PC-9 (cell line): ENCODE results near the gene GTF3A. TPM values are rescaled to one million over a fixed set of nuclear protein-coding genes. Genes with fewer than 3 reads are reported as not detected.
A peak's percentile ranks its signal among the peaks of the same experiment; 100 is the strongest.

Source experiments
- BruUV-seq: library from RNA; stranded (reverse); fragments of 400-500 nt; replicated peaks from 2 replicates; lab custom pipeline; 2021; lab: Mats Ljungman, UMichigan
- CTCF ChIA-PET: fragments of 300-600 bp; sonication (Branson Sonifier 250); formaldehyde crosslinking; loops from one replicate; lab custom pipeline; 2022; ENCODE audit warnings: antibody characterized with exemption; lab: Charles Lee
- POLR2A ChIA-PET: fragments of 300-600 bp; sonication (Branson Sonifier 250); formaldehyde crosslinking; loops from one replicate; lab custom pipeline; 2022; ENCODE audit warnings: antibody characterized with exemption; ENCODE audit not compliant: unreplicated experiment; lab: Charles Lee
- DNase-seq, 2 experiments: peaks; one replicate each; pipeline versions ENCODE4 v3.0.0 to v3.0.0-alpha.2; 2015 to 2022; ENCODE audit warnings: mixed read lengths in 1 of 2
- H2AFZ ChIP-seq: fragments of 200-600 bp; sonication (generic); 2 replicates; pipeline ENCODE4 v1.8.1; 2017; ENCODE audit warnings: antibody characterized with exemption
- H3F3A ChIP-seq: fragments of 200-600 bp; sonication (generic); 2 replicates; pipeline ENCODE4 v1.8.1; 2017; ENCODE audit warnings: antibody characterized with exemption, mild to moderate bottlenecking, low read depth; ENCODE audit not compliant: insufficient read depth
- H3K27ac ChIP-seq: fragments of 200-600 bp; sonication (generic); 2 replicates; pipeline ENCODE4 v1.6.1; 2016; ENCODE audit warnings: mixed run types
- H3K27me3 ChIP-seq: fragments of 200-600 bp; sonication (generic); 2 replicates; pipeline ENCODE4 v1.6.1; 2016; ENCODE audit warnings: low read depth, mixed run types; ENCODE audit not compliant: insufficient read depth
- H3K36me3 ChIP-seq: fragments of 200-600 bp; sonication (generic); 2 replicates; pipeline ENCODE4 v1.6.1; 2016; ENCODE audit warnings: low read depth, mixed run types
- H3K4me1 ChIP-seq: fragments of 200-600 bp; sonication (generic); replicated peaks from 2 replicates; pipeline ENCODE4 v1.6.1; 2016; ENCODE audit warnings: mixed run types; ENCODE audit not compliant: insufficient read depth
- H3K4me2 ChIP-seq: fragments of 200-600 bp; sonication (generic); 2 replicates; pipeline ENCODE4 v1.6.1; 2017; ENCODE audit warnings: mixed run types
- H3K4me3 ChIP-seq: fragments of 200-600 bp; sonication (generic); 2 replicates; pipeline ENCODE4 v1.6.1; 2016; ENCODE audit warnings: mixed run types
- H3K79me2 ChIP-seq: fragments of 200-600 bp; sonication (generic); 2 replicates; pipeline ENCODE4 v1.6.1; 2017; ENCODE audit warnings: low read depth, mixed run types
- H3K9me2 ChIP-seq: fragments of 200-600 bp; sonication (generic); 2 replicates; pipeline ENCODE4 v1.8.1; 2017; ENCODE audit warnings: mild to moderate bottlenecking; ENCODE audit not compliant: insufficient read depth
- H3K9me3 ChIP-seq: fragments of 200-600 bp; sonication (generic); 2 replicates; pipeline ENCODE4 v1.8.1; 2016; ENCODE audit warnings: low read depth; ENCODE audit not compliant: insufficient read depth
- H4K20me1 ChIP-seq: fragments of 200-600 bp; sonication (generic); 2 replicates; pipeline ENCODE4 v1.8.1; 2017; ENCODE audit not compliant: insufficient read depth
- EZH2 ChIP-seq: fragments of 200-600 bp; sonication (generic); IDR thresholded peaks from 2 replicates; pipeline ENCODE4 v1.8.0; 2017; ENCODE audit warnings: antibody characterized with exemption, low read depth
- intact Hi-C: fragments of 100-400 bp; cut with micrococcal nuclease; formaldehyde crosslinking; loops from one replicate; pipeline ENCODE4 v1.10.0; 2022; ENCODE audit not compliant: unreplicated experiment
- total RNA-seq: library from RNA; stranded (reverse); gene quantifications from 2 replicates; pipeline ENCODE4 v1.2.3, GENCODE V29; 2021
- TF ChIP-seq, protein P1 (sequence below): fragments of 200-600 bp; sonication (generic); conservative IDR thresholded peaks from 2 replicates; pipeline ENCODE4 v1.6.1; 2017; ENCODE audit warnings: mixed run types, antibody characterized with exemption, mild to moderate bottlenecking, moderate library complexity

The GTF3A gene
- total RNA-seq, 1 experiment from 2014 or later: 130 TPM

DNA sequence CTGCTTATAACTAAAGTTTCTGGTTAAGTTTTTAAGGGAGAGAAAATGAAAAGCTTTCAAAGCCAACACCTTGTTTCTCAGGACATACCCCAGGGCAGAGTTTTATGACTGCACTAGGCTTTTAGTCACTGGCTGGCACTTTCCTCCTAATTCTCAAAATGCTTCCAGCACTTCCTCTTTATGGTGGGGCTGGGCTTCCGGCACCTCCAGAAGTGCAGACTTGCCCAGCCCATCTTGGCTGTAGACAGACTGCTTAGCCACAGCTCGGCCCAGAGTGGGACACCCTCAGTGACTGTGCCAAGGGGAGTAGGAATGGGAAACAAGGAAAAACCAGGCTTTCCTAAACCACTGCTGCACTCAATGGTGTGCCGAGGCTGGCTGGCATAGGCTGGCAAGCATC is 23.2 kb upstream of the GTF3A start:
- Histone ChIP-seq H3K4me1 (no peaks in the 10 kb centered on the region), H3K27ac (no peak overlapping the region), H3K9me2 (no peaks in the 10 kb centered on the region), H3F3A (no peaks in the 10 kb centered on the region), H3K9me3 (no peaks in the 10 kb centered on the region), H4K20me1 (no peaks in the 10 kb centered on the region), H3K79me2 (no peaks in the 10 kb centered on the region), H3K4me2 (peak overlapping the region; percentile 35), H2AFZ (peak overlapping the region; percentile 39; the same call in 1 of the 2 replicates), H3K4me3 (no peak overlapping the region), H3K36me3 (no peaks in the 10 kb centered on the region), H3K27me3 (peaks cover 27% of the 10 kb centered on the region)
- intact Hi-C loops: no loop called here
- ChIA-PET CTCF (no interaction called here), POLR2A (no interaction called here)
- DNase-seq: no peak
- TF ChIP-seq EZH2: no peak
- TF ChIP-seq, protein P1, sequence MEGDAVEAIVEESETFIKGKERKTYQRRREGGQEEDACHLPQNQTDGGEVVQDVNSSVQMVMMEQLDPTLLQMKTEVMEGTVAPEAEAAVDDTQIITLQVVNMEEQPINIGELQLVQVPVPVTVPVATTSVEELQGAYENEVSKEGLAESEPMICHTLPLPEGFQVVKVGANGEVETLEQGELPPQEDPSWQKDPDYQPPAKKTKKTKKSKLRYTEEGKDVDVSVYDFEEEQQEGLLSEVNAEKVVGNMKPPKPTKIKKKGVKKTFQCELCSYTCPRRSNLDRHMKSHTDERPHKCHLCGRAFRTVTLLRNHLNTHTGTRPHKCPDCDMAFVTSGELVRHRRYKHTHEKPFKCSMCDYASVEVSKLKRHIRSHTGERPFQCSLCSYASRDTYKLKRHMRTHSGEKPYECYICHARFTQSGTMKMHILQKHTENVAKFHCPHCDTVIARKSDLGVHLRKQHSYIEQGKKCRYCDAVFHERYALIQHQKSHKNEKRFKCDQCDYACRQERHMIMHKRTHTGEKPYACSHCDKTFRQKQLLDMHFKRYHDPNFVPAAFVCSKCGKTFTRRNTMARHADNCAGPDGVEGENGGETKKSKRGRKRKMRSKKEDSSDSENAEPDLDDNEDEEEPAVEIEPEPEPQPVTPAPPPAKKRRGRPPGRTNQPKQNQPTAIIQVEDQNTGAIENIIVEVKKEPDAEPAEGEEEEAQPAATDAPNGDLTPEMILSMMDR: no peak
- no TSS peak for BruUV-seq

GRCh38 chr13:27403203-27403678 is 21.2 kb upstream of the GTF3A start:
- Histone ChIP-seq H3F3A (no peaks in the 10 kb centered on the region), H3K9me3 (no peaks in the 10 kb centered on the region), H3K27me3 (peaks cover 28% of the 10 kb centered on the region), H3K9me2 (no peaks in the 10 kb centered on the region), H4K20me1 (no peaks in the 10 kb centered on the region), H3K4me2 (no peak overlapping the region), H3K4me1 (no peaks in the 10 kb centered on the region), H3K27ac (no peak overlapping the region), H3K79me2 (no peaks in the 10 kb centered on the region), H3K4me3 (no peak overlapping the region), H3K36me3 (no peaks in the 10 kb centered on the region), H2AFZ (no peak overlapping the region)
- no TSS peak for BruUV-seq
- POLR2A ChIA-PET: interaction anchor here (0.6 to 0.8 kb wide), 2 partner anchors 418 to 1253 kb away, joined by 4 to 5 read pairs; no protein-coding TSS in a partner anchor
- no peak for DNase-seq
- CTCF ChIA-PET: no interaction called here
- TF ChIP-seq EZH2: no peak
- TF ChIP-seq, protein P1: no peak
- intact Hi-C loops: no loop called here

DNA sequence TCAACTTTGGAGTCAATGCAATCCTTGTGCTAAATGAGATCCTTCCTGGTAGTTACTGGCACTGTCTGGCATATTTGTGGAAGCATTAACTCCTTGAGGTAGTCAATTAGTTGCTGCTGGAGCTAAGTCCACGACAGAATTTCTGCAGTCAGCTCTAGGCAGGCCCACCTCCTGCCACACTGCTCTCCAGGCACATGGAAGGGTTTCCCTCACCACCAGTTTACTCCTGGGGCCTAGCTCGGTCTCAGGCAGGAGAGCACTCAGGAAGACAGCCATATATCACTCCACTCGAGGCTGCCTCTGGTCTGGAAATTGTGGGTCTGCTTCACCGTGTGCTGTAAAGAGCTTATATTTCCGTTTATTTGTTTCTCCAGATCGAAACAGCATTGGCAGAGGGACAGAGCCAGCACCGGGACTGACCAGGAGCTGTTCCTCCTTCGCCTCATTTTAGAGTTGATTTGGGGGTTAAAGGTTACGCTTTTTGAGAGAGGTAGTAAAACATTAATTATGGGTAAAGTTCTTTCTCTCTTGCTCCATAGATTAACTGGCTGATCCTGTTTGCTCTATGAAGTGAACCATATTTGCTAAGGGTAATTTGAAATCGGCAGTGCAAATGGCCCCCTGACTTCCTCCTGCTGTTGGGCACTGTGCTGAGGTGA is 20.6 kb upstream of the GTF3A start:
- H4K20me1 ChIP-seq: no peaks in the 10 kb centered on the region
- H3F3A ChIP-seq: no peaks in the 10 kb centered on the region
- no TSS peak for BruUV-seq
- POLR2A ChIA-PET: interaction anchor here (0.6 to 0.8 kb wide), 2 partner anchors 418 to 1252 kb away, joined by 4 to 5 read pairs; no protein-coding TSS in a partner anchor
- CTCF ChIA-PET: interaction anchor here (0.6 kb wide), 1 partner anchor 425 kb away, joined by 4 read pairs; no protein-coding TSS in a partner anchor
- no peak overlapping the region for H3K4me3 ChIP-seq
- no peaks in the 10 kb centered on the region for H3K4me1 ChIP-seq
- H3K4me2 ChIP-seq: no peak overlapping the region
- H3K36me3 ChIP-seq: no peaks in the 10 kb centered on the region
- H3K9me2 ChIP-seq: no peaks in the 10 kb centered on the region
- intact Hi-C loops: no loop called here
- no peak for DNase-seq
- H3K79me2 ChIP-seq: no peaks in the 10 kb centered on the region
- no peak overlapping the region for H2AFZ ChIP-seq
- no peaks in the 10 kb centered on the region for H3K9me3 ChIP-seq
- peaks cover 34% of the 10 kb centered on the region for H3K27me3 ChIP-seq
- H3K27ac ChIP-seq: no peak overlapping the region
- TF ChIP-seq, protein P1: no peak
- no peak for TF ChIP-seq EZH2
